Measurements from ENCODE around the gene ROR1.

Gene ROR1

DNA sequence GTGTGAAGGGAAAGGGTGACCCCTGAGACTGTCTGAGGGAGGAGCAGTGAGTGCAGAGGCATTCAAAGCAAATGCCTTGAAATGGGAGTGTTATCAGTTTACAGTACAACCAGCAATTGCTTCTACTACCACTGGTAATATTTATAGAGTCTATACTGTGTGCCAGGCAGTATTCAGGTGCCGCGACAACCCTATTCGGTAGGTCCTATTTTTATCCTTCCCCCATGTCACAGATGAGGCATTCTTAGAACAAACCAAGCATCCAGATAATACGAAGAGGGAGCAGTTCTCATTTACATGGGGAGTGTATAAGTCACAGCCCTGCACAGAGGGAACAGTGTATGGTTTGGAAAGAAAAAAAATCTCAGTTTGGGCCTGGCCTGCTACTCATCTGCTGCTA is 18.3 kb downstream of the ROR1 start:
- no peak overlapping the region for H3K4me3 ChIP-seq (ENCODE audit: low read length)
- DNase-seq (ENCODE audit: low read depth): no peak
- TF ChIP-seq, protein P1, sequence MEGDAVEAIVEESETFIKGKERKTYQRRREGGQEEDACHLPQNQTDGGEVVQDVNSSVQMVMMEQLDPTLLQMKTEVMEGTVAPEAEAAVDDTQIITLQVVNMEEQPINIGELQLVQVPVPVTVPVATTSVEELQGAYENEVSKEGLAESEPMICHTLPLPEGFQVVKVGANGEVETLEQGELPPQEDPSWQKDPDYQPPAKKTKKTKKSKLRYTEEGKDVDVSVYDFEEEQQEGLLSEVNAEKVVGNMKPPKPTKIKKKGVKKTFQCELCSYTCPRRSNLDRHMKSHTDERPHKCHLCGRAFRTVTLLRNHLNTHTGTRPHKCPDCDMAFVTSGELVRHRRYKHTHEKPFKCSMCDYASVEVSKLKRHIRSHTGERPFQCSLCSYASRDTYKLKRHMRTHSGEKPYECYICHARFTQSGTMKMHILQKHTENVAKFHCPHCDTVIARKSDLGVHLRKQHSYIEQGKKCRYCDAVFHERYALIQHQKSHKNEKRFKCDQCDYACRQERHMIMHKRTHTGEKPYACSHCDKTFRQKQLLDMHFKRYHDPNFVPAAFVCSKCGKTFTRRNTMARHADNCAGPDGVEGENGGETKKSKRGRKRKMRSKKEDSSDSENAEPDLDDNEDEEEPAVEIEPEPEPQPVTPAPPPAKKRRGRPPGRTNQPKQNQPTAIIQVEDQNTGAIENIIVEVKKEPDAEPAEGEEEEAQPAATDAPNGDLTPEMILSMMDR (IDR thresholded peaks at IDR 0.05; ENCODE audit: insufficient read depth, low read depth, low read length, missing control alignments): no peak

DNA sequence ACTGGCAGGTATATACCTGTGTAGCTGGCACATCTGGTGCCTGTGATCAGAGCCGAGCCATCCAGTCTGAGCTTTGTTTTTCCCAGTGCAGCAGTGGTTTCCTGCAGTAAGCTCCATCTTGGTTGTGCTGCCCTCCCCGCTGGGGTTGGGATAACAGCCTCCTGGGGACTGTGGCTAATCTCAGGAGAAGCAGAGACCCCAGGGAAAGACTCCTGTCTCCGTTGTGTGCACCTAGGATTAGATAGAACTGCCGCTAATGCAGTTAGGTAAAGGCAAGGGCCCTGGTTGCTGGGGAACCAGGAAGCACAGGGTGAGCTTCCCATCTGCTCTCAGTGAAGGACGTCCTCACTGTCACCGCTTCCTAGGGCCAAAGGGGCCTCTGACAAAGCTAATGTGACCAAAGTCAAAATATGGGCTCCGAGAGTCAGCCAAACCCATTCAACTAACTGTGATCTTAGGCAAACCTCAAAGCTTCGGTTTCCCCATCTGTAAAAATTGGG is 20.0 kb downstream of the ROR1 start:
- TF ChIP-seq, protein P1 (IDR thresholded peaks at IDR 0.05; ENCODE audit: insufficient read depth, low read depth, low read length, missing control alignments): no peak
- no peak for DNase-seq (ENCODE audit: low read depth)
- no peak overlapping the region for H3K4me3 ChIP-seq (ENCODE audit: low read length)

DNA sequence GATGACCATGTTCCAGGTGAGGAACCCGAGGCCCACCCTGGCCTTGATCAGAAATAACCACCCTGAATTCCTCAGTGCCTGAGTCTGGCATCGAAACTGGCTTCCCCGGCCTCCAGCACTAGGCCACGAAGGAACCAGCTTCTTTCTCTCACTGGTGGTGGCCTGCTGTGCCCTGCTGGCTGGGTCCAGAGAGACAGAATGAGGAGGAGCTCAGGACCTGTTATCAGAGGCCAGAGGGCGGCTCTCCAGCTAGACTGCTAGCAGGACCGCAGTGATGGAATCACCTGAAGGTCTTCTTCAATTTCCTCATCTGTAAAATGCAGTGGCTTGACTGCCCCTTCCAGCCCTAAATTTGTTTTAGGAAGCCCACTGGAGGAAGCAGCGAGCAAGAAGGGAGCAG is 20.5 kb downstream of the ROR1 start:
- TF ChIP-seq, protein P1 (IDR thresholded peaks at IDR 0.05; ENCODE audit: insufficient read depth, low read depth, low read length, missing control alignments): no peak
- H3K4me3 ChIP-seq (ENCODE audit: low read length): no peak overlapping the region
- no peak for DNase-seq (ENCODE audit: low read depth)

DNA sequence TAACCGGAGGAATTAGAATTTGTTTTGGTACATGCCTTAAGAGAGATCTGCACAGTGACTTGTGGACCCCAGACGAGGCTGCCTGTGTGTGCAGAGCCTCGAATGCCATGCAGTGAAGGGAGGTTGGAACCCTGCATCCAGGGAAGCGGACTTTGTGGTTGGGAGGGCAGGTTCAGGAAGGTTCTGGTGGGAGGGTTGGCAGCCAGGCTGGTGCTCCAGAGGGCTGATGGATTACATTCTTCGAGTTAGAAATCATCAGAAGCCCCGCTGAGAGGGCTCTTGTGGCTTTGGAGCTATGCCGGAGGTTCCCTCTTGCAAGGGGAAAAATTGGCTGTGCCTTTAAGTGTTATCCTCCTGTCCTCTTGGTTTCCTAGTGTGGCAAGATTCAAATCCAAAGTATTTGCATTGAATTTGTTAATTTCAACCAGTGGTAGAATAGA is 21.1 kb downstream of the ROR1 start:
- no peak for DNase-seq (ENCODE audit: low read depth)
- no peak overlapping the region for H3K4me3 ChIP-seq (ENCODE audit: low read length)
- TF ChIP-seq, protein P1 (IDR thresholded peaks at IDR 0.05; ENCODE audit: insufficient read depth, low read depth, low read length, missing control alignments): no peak

DNA sequence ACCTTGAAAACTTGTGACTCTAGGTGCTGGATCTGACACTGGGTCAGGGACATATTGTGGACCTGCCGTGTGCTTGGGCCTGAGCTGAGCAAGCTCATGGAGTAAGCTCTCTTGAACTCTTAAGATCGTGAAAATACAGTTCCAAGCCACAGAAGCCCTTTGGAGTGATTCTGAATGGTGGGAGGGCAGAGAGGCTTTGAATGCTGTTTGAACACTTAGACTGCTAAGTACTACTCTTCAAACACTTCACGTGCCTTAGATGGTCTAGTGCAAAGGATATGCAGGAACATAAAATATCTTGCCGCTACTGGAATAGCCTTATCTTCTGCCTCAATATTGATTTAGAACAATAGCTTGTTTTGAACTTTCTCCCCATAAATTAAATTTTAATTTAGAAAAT is 21.6 kb downstream of the ROR1 start:
- DNase-seq (ENCODE audit: low read depth): no peak
- TF ChIP-seq, protein P1 (IDR thresholded peaks at IDR 0.05; ENCODE audit: insufficient read depth, low read depth, low read length, missing control alignments): no peak
- H3K4me3 ChIP-seq (ENCODE audit: low read length): no peak overlapping the region

DNA sequence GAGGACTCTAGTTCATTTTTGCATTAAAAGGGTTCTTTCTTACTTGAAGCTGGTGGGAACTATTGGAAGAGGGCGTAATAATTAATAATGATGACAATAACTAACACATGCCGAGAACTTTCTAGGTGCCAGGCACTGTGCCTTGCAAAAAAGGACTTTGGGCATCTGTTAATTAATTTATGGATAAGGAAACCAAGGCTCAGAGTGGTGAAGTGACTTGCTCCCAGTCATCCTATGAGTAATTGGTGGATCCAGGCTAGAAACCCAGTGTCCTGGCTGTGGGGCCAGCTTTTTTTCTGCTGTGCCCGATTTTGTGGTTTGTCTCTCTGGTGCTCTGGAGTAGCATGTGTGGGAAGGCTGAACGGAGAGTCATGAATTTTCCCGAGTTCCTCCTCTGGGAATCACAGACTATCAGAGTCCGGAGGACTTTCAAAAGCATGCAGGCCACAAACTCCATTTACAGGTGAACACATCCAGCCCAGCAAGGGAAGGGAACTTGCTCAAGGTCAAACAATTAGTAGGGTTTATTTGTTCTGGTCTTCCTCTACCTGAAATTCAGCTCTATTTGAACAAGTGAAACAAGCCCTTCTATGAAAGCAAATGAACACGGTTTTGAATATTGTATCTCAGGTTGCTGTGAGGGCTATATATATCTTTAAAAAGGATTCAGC is 23.4 kb downstream of the ROR1 start:
- no peak for DNase-seq (ENCODE audit: low read depth)
- TF ChIP-seq, protein P1 (IDR thresholded peaks at IDR 0.05; ENCODE audit: insufficient read depth, low read depth, low read length, missing control alignments): no peak
- H3K4me3 ChIP-seq (ENCODE audit: low read length): no peak overlapping the region

DNA sequence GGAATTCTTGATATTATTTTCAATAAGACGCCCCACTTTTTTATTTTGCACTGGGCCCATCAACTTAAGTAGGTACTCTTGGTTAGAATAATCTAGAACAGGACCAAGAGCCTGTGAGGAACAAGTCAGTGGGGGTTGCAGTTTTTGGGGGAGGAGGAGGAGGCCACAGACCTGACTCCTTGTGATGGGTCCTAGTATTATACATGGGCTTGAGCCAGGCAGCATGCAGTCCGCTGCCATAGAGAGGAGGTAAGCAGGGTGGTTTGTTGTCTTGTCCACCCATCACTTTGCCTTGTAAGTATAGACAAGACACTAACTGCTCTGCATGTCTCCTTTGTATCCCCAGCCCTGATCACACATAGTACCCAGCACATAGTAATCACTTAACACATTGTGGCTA is 24.5 kb downstream of the ROR1 start:
- no peak for DNase-seq (ENCODE audit: low read depth)
- H3K4me3 ChIP-seq (ENCODE audit: low read length): no peak overlapping the region
- TF ChIP-seq, protein P1 (IDR thresholded peaks at IDR 0.05; ENCODE audit: insufficient read depth, low read depth, low read length, missing control alignments): no peak

Measured in epithelial cell of esophagus (primary cell).